GM18505 (cell line): Measurements from ENCODE around the gene EIF5.

Experiments
- ATAC-seq: cut with Tn5 transposase; IDR thresholded peaks from one replicate; pipeline ENCODE4 v1.9.1; 2021; ENCODE audit not compliant: unreplicated experiment
- POLR2A ChIP-seq: IDR thresholded peaks from 4 replicates; pipeline ENCODE4 v1.6.1; 2011; ENCODE audit warnings: borderline replicate concordance; ENCODE audit not compliant: insufficient read depth, insufficient read length; ENCODE audit errors: extremely low read depth

EIF5 gene

DNA sequence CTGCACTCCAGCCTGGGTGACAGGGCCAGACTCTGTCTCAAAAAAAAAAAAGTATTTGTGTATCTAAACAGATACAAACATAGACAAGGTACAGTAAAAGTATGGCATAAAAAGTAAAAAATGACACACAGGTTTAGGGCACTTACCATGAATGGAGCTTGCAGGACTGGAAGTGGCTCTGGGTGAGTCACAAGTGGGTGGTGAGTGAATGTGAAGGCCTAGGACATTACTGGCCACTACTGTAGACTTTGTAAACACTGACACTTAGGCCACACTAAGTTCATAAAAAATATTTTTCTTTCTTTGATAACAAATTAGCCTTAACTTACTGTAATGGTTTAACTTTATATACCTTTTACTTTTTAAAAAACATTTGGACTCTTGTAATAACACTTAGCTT, 38.0 kb upstream of the EIF5 start:
- TF ChIP-seq POLR2A, result no peak

DNA sequence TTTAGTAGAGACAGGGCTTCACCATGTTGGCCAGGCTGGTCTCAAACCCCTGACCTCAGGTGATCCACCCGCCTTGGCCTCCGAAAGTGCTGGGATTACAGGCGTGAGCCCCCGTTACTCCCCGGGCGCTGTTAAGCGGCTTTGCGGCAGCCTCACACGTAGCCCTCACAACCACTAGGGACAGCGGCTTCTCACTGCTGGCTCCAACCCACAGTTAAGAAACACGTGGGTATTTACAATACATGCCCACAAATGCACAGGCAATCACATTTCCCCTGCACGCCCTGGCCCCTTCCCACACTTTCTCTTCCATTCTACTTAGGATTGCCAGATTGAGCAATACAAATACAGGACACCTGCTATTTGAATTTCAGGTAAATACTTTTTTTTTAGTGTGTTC, 37.0 kb upstream of the EIF5 start:
- no peak for ATAC-seq
- no peak for TF ChIP-seq POLR2A

More for the DNA sequence above, 38.0 kb upstream of the EIF5 start:
- ATAC-seq, result no peak

DNA sequence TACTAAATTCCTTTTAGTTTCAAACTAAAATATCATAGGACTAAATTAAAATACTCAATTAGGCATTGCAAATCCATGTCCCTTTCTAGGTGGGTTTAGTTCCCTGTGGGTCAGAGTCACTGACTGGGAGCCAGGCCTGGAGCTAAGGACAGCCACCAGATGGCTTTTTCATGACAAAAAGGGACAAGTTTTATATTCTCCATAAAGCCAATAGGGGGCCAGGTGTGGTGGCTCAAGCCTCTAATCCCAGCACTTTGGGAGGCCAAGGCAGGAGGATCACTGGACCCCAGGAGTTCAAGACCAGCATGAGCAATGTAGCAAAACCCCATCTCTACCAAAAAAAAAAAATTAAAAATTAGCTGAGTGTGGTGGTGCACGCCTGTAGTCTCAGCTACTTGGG, 35.4 kb upstream of the EIF5 start:
- ATAC-seq, result no peak
- no peak for TF ChIP-seq POLR2A

DNA sequence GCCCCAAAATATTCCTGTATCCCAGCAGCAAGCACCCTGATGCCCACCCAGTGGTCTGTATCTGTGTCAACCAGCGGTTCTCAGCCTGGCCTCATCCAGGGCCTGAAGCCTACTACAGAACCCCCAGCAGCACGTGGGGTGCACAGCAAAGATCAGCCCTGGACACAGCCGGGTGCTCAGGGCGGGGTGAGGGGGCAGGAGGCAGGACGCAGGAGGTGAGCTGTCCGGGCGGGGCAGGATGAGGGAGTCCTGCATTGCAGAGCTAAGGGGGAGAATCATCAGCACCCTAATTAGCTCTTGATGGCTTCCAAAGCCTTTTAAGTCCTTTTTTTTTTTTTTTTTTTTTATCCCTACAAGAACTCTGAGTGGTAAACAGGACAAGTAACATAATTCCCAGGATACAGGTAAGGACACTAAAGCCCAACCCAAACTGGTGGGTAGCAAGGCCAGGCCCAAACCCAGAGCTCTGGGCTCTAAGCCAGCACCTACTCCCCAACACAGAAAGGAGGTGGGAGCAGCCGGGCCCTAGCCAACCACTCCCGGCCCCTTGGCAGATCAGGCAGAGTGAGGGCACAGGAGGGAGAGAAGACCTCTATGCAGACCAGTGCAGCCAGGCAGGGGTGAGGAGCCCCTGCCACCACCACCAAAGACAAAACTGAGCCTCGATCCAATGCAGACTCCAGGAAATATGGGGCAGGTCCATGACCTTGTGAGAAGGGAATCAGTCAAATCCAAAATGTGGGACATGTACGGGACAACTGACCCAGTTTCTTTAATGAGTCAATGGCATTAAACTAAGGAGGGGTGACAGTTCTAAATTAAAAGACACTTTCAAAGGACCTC, 32.3 kb upstream of the EIF5 start:
- TF ChIP-seq POLR2A, result no peak
- ATAC-seq, result no peak

DNA sequence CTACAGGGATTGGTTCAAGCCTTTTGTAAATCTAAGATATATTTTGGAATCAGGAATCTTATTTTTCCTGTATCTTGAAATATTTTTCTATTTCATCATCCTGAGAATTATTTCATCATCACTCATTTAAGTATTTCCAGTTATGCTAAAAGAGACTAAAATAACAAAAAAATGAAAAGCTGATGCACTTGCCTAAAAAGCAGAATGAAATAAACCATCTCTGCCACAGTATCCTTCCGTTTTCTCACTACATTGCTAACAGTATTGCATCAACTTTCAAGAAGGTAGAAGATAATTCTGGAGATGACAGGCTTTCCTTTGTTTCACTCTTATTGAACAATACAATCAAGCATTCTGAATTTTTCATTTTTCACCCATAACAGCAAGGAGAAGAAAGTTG, 31.1 kb upstream of the EIF5 start:
- no peak for ATAC-seq
- TF ChIP-seq POLR2A, result no peak

DNA sequence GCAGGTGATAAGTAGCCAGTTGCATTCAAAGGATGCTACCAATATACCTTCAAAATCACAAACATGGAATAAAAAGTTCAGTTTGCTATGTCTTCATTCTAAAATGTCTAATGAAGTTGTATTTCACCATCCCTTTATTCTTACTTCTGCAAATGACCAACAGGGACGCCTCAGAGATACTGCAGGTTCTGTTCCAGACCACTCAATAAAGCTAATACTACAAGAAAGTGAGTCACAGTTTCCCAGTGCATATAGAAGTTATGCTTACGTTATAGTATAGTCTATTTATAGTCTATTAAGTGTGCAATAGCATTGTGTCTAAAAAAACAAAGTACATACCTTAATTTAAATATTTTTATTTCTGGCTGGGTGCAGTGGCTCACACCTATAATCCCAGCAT, 29.3 kb upstream of the EIF5 start:
- TF ChIP-seq POLR2A, result no peak
- ATAC-seq, result no peak

DNA sequence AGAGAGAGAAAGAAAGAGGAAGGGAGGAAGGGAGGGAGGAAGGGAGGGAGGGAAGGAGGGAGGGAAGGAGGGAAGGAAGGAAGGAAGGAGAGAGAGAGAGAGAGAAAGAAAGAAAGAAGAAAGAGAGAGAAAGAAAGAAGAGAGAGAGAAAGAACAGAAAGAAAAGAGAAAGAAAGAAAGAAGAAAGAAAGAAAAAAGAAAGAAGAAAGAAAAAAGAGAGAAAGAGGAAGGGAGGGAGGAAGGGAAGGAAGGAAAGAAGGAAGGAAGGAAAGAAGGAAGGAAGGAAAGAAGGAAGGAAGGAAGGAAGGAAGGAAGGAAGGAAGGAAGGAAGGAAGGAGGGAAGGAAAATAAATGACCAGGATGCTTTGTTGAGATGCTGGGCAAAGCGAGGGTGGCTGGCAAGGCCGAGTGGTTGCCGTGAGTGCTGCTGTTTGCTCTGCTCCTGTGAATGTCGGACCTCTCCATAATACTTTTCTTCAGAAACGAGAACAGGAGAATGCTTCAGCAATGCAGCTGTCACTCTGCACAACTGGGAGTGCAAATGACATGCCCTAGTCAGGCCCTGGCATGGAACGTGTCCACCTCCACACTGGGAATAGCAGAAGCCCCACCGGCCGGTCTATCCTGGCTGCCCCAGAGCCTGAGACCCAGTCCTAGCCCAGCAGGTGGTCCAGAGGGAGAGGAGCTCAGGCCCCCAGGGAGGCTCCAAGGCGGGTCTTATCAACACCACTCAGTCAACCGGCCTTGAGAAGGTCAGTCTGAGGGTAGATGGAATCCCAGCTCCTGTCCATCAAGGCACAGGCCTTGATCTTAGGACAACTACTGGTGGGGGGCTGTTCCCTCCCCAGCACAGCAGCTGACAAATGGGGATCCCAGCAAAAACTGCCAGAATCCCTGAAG, 25.1 kb upstream of the EIF5 start:
- no peak for TF ChIP-seq POLR2A
- ATAC-seq, result no peak

DNA sequence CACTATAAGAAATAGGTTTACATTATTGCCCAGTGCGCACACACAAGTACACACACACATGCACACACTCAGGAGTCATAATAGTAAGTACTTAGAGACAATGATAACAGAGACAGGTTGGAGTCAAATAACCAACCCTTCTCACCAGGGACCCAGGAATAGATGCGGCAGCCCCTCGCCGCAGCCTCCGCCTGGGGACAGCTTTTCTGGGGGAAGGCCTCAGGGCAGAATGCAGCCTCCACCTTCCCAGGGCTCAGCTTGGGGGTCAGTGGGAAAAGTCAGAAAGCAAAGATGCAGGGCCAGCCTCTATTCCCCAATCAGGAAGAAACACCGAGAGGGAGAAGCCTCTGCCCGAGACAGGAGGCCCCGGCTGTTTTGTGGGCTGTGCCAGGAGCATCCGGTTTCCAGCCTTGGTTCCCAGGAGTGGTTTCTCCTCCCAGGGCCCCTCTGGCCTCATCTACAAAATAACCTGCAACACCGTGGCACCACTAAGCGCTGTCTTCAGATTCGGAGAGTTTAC, 23.4 kb upstream of the EIF5 start:
- TF ChIP-seq POLR2A, result no peak
- no peak for ATAC-seq

DNA sequence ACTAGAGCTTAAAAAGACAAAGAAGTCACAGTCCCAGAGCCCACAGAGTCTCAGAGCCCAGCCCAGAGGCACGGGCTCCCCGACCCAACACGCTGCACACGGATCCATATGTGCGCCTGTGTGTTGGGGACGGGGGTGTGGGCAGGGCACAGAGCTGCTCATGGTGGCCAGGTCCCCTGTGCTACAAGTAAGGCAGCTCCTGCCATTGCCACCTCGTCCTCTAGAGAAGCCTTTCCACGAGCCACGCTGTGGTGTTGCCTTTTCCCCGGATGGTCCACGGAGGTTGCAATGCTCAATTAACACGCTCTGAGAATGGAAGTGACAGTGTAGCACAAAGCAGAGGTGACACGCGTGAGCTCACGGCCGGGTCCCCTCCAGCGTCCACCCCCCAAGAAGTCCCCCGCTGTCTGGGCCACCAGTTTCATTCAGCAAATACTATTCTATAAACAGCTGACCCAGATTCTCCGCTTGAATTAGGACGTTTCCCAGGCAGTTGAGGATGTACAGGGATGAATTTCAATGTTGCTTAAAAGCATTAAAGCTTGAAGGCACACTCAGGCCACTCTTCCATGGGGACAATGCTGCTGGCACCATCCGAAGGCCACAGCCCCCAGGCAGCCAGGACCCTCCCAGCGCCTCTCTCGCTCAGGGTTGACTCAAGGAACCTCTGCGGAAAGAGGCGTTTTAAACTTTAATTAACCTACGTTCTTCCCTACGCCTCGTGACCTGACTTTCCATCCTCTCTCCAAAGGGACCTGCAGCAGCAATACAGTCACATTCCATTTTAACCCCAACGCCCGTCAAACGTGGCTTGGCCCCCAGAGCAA, 22.7 kb upstream of the EIF5 start:
- no peak for ATAC-seq
- no peak for TF ChIP-seq POLR2A

DNA sequence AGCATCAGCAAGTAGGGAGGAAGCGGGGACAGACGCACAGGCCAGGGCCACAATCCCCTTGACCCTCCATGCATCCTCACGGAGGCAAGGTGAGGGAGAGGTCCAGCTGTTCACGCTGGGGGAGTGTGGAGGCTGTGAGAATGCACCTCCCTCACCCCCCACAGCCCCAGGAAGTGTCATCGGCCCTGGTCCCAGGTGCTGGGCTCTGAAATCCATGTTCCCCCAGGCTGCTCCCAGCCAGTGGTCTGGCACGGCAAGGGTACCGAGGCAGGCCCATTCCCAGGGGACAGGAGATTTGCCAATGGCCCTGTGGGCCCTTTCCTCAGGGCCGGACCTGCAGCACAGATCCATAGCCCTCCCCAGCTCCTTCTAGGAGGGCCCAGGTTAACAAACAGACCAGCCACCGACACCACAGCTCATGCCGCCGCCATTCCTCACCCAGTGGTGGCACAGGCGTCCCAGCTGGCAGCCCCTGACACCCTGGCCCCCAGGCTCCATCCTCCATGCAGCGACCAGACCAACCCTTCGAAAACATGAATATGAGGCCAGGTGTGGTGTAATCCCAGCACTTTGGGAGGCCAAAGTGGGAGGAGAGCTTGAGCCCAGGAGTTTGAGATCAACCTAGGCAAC, 21.9 kb upstream of the EIF5 start:
- no peak for ATAC-seq
- no peak for TF ChIP-seq POLR2A

DNA sequence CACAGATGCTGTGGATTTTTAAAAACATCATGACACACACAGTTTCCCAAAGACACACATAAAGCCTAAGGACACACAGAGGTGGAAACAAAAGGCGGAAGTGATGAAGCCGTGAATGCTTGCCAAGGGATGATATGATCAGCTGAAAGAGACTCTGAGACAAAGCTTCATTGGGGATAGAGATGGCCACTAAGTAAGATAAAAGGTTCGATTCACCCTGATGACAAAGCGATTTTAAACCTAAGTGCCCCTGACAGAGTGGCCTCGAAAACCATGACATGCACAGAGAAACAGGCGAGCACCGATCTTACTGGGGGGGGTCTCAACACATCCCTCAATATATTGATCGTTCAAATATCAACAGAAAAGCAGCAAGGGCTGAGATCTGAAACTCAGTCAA, 20.3 kb upstream of the EIF5 start:
- ATAC-seq, result no peak
- no peak for TF ChIP-seq POLR2A

DNA sequence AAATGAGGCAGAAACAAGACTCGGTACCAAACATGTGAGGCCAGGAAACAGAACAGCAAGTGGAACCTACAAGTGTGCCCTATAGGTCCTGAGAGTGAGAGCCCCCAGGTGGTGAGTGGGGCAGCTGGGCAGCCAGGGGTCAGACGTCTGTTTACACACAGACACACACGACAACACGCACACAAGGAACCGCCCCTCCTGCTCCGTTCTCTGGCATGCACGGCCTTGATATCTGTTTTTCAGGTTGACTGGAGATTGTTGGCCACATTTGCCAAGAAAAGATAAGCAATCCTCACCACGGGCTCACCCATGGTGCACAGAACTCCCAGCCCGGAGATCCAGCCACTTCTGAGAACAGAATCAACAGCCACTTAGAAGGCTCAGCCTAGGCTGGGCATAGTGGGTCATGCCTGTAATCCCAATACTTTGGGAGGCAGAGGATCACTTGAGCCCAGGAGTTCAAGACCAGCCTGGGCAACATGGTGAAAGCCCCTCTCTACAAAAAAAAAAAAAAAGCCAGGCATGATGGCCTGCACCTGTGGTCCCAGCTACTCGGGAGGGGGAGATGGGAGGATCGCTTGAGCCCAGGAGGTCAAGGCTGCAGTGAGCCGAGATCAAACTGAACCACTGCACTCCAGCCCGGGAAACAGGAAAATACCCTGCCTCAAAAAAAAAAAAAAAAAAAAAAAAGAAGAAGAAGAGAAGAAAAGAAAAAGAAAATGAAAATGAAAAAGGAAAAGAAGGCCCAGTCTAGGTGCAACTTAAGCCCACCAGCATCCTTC, 19.4 kb upstream of the EIF5 start:
- ATAC-seq, result no peak
- no peak for TF ChIP-seq POLR2A

DNA sequence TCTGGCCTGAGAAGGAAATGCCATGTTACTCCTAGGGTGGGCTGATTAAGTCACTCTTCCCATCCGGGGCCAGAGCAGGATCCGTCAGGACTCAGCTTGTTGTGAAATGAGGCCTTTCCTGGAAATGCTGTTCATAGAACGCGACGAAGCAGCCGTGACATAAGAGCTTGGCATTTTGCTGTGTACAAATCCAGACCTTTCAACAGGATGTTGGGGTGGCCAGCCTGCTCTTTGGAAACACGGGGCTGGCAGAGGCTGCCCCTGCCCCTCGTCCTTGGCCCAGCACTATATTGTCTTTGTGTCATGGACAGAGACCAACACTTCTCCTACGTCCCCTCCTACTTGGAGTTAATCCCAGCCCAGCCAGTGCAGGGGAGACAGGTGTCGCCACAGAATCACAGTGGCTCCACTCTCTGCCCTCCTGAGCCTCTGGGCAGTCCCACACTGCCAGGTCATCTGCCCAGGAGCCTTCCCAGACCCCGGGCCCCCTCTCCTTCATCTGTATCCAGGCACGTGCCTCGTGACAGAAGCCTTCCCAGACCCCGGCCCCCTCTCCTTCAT, 18.6 kb upstream of the EIF5 start:
- no peak for ATAC-seq
- TF ChIP-seq POLR2A, result no peak
